GM19467 (cell line): Measurements from ENCODE around the gene BABAM2.

Source experiments
- ATAC-seq: cut with Tn5 transposase; IDR thresholded peaks from one replicate; pipeline ENCODE4 v1.9.1; 2021; ENCODE audit warnings: mild to moderate bottlenecking, moderate library complexity; ENCODE audit not compliant: unreplicated experiment

Gene BABAM2

GRCh38 chr2:28055325-28055970 lies 164.9 kb downstream of the BABAM2 start:
- no peak for ATAC-seq

GRCh38 chr2:28058791-28059190 lies 168.3 kb downstream of the BABAM2 start:
- no peak for ATAC-seq

DNA sequence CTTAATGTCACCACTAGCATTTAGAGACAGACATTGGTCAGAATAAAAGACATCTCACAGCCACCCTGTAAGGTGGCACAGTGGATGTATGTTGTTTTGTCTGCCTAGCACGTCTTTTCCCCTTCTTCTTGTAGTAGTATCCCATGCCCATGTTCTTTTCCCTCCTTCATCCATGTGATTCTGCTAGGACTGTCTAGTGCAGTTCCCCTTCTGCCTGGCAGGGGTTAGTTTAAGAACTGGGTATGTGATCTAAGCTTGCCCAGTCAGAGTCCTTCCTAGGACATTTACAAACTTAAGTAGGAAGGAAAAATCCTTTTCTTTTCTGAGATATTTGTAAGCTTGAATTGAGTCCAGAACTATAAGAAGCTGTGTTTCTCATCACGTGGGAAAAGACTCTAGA lies 172.3 kb downstream of the BABAM2 start:
- no peak for ATAC-seq

DNA sequence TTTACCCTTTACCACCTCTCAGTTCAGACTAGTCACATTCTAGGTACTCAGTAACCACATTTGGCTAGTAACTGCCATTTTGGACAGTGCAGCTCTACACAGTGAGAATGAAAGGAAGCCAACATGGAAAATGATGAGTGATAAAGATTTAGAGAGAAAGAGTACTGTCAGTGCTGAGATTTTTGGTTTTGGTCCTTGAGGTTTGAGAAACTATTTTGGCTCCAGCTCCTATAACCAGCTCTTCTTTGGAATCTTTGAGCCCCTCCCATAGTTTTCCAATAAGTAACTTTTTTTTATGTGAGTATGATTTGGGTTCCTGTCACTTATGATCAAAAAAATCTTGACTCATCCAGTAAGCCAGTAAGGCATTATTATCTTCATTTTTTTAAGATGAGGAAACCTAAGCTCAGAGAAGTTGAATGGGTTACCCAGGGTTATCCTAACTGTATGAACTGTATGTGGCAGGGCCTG lies 173.0 kb downstream of the BABAM2 start:
- ATAC-seq, result no peak

DNA sequence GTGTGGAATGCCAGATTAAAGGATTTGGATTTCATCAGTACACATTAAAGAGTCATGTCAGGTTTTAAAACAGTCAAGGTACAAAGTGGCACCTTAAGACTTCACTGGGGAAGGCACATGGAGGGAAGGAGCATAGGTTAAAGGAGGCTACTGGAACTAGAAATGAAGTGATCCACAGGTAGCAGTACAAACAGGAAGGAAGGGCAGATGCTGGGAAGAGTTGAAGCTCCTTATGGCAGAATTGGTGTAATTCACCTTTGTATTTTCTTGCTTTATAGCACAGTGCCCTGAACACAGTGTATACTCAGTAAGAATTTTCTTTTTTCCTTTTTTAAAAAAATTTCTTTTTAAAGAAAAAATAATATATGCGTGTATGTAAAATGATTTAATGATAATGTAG lies 177.1 kb downstream of the BABAM2 start:
- ATAC-seq, result no peak

DNA sequence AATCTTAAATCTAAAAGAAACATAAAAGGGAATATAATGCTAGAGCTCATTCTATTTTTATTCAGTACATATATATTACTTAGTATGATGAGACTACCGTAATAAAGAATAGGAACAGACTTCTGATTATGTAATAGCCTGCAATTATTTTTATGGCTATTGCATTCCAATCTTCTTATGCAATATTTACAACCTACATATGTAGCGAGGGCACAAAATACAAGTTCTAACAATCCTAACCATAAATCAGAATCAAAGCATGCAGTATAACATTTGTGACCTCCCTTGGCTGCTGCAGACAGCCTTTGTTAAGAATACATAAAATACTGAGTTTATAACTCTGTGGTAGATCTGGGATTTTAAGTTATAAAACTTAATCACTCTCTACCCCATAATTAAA lies 177.6 kb downstream of the BABAM2 start:
- no peak for ATAC-seq

GRCh38 chr2:28068527-28068926 lies 178.0 kb downstream of the BABAM2 start:
- no peak for ATAC-seq

GRCh38 chr2:28071221-28071620 lies 180.7 kb downstream of the BABAM2 start:
- ATAC-seq, result no peak

DNA sequence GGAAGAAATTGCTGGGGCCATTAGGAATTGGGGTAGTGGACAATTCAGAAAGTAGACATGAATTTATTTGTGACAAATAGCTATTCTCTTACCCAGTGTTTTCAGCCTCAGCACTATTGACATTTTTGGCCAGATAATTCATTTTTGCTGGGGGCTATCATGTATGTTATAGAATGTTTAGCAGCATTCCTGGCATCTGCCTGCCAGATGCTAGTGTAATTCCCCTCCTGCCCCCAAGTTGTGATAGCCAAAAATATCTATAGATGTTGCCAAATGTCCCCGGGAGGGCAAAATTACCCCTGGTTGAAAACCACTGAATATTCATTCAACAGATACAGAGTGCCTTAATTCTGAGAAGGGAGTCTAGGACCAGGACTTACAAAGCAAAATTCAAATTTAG lies 183.6 kb downstream of the BABAM2 start:
- no peak for ATAC-seq

DNA sequence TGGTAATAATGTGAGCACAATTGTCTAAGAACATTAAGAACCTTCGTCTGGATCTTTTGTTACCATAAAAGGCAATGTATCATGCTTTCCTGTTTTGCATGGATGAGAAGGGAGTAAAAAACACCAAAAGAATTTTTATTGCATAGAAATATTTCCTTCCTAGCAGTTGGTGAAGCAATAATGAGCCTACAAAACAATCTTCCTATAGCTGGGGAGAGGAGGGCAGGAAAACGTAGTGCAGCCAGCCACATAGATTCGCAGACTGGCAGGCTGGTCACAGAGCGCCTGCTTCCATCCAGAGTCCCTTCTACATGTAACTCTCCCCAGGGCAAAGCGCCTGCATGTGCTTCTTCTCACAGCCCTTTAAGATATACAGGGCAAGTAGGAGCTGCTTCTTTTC lies 190.4 kb downstream of the BABAM2 start:
- no peak for ATAC-seq

DNA sequence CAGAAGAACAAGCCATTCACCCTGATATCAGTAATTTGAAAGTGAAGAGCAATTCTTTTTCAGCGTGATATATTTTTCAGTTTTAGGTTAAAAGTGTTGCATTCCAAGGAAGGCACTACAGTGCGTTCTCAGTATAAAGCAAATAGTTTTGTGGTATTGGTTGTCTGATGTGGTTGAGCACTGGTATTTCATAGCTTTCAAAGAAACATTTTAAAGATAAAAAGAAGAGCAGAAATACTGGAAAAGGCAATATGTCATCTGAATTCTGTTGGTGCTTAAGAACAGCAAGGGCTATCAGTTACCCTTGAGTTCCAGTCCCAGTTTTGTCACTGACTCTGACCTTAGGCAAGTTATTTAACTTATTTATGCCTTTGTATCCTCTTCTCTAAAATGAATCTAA lies 191.6 kb downstream of the BABAM2 start:
- no peak for ATAC-seq

DNA sequence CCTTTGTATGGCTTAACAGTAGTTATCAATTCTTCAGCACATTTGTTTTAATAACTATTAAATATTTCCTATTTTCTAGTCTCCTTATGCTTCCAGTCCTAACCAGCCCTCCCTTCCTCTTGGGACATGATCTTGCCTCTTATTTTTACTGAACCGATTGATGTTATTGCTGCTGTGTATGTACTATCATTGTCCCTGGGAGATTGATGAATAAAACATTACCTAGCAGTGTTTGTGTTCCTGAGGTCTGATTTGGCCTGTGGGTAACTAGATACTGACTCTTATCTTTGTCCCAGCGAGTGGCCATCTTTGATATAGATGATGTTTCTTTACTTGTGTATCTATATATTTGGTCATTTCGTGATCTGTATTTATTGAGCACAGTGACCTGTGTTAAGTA lies 192.9 kb downstream of the BABAM2 start:
- ATAC-seq, result no peak

GRCh38 chr2:28084564-28084963 lies 194.0 kb downstream of the BABAM2 start:
- no peak for ATAC-seq

- ATAC-seq, result no peak
Measured at GRCh38 chr2:28085201-28085600, 194.7 kb downstream of the BABAM2 start.

- no peak for ATAC-seq
Measured at GRCh38 chr2:28086611-28087010, 196.1 kb downstream of the BABAM2 start.

DNA sequence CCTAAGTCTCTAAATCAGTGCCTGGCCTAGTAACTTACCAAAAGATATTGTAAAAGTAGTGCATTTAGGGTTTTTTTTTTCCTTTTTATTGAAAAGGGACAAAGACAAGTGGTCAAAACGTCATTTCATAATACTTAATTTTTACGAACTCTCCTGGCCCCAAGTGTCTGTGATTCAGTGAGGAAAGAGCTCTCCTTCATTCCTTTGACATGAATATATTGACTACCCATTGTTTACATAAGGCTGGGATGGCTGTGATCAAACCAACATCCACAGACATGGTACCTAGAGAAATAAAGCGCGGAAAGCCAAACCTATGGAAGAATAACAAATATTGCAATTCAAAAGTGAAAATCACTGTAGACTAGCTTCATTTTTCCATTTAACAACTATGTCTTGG lies 198.4 kb downstream of the BABAM2 start:
- no peak for ATAC-seq

DNA sequence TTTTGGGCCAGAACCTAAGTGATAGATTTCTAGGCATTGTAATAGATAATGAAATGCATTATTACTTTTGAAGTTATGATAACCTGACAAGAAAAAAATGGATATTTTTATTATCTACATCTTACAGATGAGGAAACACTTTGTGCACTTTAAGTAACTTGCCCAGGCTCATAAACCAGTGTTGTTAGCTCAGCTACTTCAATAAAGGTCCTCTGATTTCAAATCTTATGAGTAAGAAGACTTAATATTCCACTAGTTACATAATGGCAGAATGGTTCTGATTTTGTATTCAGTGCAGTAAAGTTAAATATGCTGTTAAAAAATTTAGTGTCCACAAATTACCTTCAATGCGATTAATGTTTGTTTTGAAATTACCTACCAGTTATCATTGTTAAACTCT lies 199.0 kb downstream of the BABAM2 start:
- no peak for ATAC-seq

DNA sequence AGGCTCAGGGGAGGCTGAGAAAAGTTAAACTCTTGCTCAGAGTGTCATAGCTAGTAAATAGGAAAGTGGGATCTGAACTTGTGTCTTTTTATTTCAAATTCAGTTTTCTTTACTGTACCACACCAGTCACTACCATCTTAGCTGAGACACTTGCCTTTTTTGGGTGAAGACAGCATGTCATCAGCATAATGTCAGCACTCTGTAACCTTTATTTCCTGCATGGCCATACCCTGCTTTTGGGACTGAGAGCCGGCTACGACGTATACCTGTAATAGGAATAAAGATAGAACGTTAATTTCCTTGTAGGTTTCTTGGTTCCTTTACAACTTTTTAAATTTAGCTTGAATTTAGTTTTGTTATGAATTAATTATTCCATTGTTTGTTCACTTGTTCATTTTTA lies 202.8 kb downstream of the BABAM2 start:
- ATAC-seq, result no peak

- ATAC-seq, result no peak
Measured at GRCh38 chr2:28093768-28094167, 203.2 kb downstream of the BABAM2 start.

DNA sequence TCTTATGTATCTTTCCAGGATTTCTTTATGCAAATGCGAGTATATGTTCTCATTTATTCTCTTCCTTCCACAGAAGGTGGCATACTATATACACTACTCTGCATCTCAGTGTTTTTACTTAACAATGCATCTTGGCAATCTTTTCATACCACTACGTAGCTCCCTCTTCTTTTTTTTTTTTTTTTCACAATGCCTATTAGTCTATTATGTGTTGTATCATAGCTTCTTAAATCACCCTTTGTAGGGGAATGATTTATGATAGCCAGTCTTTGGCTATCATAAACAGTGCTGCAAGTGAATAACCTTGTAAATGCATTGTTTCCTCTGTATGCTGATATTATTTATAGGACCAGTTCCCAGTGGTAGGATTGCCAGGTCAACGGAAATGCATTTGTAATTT lies 204.2 kb downstream of the BABAM2 start:
- no peak for ATAC-seq

- no peak for ATAC-seq
Measured at GRCh38 chr2:28095622-28096021, 205.1 kb downstream of the BABAM2 start.

DNA sequence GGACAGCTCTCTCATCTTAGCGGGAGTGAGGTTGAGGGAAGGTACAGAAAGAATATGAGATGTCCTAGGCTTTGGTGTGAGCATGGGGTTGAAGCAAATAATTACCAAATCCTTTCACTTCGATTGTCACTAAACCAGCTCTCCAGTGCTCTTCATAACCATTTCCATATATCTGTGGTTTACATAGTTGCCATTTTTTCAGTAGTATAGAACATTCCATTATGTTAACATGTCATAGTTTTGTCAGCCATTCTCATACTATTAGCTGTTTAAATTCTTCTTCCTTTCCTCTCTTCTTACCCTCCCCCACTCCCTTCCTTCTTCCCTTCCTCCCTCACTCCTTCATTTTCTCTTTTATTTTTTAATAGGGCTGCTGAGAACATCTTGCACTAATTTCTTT lies 205.9 kb downstream of the BABAM2 start:
- no peak for ATAC-seq

DNA sequence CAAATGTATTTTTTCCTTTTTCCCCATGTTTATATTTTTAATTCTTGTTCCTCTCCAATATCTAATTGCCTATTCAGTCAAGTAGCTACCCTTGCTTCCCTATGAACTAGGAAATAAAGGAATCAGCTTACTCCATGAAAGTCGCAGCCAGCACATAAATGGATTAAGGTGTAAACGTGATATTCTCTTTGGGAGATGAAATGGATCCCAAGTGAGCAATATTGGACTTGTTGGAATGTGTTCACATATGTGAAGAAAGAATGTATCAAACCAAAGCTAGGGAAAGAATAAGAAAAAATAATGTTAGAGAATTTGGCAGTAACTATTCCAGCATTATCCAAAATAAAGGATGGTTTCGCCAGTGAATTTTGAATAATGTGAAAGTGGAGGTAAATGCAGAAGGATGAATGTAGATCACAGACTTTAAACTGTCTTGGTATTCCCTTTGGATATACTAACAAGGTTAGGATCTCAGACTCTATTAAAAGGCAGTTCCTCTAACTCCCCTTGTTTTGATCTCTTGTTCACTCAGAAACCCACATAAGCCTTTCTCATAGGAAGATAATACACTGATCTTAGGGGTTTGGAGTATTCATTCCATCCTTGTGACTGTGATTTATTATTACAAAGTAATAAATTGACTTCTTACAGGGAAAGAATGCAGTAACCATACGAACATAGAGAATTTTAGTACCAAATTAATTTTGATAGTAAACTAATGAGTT lies 208.1 kb downstream of the BABAM2 start:
- no peak for ATAC-seq
